GM18867 (cell line): ENCODE measurements around the gene CTLA4.
A peak's percentile ranks its signal among the peaks of the same experiment; 100 is the strongest.

Source experiments
- ATAC-seq: cut with Tn5 transposase; IDR thresholded peaks from one replicate; pipeline ENCODE4 v1.9.1; 2021; ENCODE audit warnings: mild to moderate bottlenecking, moderate library complexity; ENCODE audit not compliant: unreplicated experiment

CTLA4 gene

GRCh38 chr2:203867561-203868200 is at the start of gene CTLA4:
TSS of gene CTLA4 (plus strand) at chr2:203867771. CDS start at chr2:203867943, 172 bp downstream.
- ATAC-seq = no peak

GRCh38 chr2:203818656-203819055 is 48.9 kb upstream of the CTLA4 start:
- ATAC-seq = no peak

- ATAC-seq = no peak
Measured at GRCh38 chr2:203819434-203820133, 48.0 kb upstream of the CTLA4 start.

GRCh38 chr2:203820969-203821368 is 46.6 kb upstream of the CTLA4 start:
- peak; percentile 97 for ATAC-seq

GRCh38 chr2:203822240-203822639 is 45.3 kb upstream of the CTLA4 start:
- no peak for ATAC-seq

DNA sequence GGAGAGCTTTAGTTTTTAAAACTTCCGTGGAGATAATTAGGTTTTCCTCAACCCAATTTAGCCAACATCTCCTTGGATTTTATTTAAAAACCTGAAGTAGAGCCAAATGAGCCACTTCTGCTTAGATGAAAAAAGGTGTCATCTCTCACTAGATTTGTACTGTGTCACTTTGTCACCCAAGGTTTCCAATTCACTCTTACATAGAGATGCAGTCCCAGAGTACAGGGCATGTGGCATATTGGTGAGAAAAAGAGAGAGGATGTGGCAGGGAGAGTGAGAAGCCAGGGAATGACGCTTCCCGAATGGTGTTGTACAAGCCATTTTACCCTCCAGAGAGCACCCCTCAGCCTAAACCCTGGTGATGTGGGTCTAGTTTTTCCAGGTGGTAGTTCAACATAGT is 44.4 kb upstream of the CTLA4 start:
- ATAC-seq = no peak

- no peak for ATAC-seq
Measured at GRCh38 chr2:203824057-203824456, 43.5 kb upstream of the CTLA4 start.

DNA sequence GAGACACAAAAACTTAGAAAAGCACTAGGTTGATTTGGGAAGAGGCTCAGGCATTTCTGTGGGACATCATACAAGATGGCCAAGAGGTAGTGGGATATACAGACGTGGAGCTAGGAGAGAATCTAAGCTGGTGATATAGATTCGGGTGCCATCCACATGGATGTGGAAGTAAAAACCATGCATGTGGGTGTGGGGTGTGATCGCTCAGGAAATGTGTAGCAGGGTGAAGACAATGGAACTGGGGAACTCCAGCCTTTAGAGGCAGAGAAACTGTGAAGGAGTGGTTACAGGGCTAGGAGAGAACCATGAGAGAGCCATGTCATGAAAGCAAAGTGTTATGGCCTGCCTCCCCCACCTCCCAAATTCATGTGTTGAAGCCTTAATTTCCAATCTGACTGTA is 43.0 kb upstream of the CTLA4 start:
- ATAC-seq = no peak

DNA sequence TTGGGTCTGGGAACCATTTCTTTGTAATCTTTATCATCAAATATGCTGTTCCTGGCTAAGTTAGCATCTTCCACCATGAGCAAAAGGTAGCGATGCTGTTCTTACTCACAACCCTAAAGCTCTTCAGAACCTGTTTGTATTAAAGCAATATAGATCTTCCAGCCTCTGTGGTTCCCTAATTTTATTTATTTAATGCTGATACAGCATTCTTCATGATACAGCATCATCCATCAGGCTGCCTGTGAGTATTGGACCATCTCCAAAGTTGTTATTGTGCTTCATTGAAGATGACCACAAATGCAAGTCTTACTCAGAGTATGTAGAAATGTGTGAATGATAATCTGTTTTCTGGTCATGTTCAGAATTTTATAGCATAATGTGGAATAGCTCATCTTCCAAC is 40.9 kb upstream of the CTLA4 start:
- no peak for ATAC-seq

- ATAC-seq = no peak
Measured at GRCh38 chr2:203830304-203831055, 37.1 kb upstream of the CTLA4 start.

GRCh38 chr2:203835420-203835819 is 32.2 kb upstream of the CTLA4 start:
- ATAC-seq = no peak

GRCh38 chr2:203835892-203836800 is 31.4 kb upstream of the CTLA4 start:
- no peak for ATAC-seq

GRCh38 chr2:203840655-203841205 is 26.8 kb upstream of the CTLA4 start:
- no peak for ATAC-seq

DNA sequence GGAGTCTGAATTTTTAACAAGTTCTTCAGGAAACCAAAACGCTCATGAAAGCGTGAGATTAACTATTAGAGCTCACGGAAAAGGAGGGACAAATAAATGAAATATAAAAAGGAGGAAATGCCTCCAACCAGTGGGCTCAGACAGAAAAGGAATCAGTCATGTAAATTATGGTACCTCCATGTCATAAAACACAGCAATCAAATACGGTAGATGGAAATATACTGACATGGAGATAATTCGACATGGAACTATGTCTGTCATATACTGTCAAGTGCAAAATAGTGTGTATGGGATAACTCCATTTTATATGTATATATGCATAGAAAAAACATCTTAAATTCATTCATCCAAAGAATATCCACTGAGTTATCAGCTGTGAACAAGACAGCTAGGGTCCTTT is 25.9 kb upstream of the CTLA4 start:
- no peak for ATAC-seq

DNA sequence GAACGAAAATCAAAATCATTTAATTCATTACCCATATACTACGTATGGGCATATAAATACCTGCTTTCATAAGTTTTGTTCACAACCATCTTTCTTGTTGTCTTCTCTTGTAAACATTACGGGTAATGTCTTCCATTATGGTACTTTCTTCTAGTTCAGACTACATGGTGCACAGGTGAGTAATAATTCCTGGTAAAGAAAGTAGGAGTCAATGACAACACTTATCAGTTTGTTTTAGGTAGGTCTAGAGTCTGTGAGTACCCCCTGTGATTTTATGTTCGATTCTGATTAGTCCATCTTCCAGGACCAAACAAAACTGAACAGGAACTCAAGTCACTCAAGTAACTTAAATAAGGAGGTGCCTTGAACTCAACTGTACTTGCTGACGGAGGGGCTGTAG is 25.2 kb upstream of the CTLA4 start:
- no peak for ATAC-seq

DNA sequence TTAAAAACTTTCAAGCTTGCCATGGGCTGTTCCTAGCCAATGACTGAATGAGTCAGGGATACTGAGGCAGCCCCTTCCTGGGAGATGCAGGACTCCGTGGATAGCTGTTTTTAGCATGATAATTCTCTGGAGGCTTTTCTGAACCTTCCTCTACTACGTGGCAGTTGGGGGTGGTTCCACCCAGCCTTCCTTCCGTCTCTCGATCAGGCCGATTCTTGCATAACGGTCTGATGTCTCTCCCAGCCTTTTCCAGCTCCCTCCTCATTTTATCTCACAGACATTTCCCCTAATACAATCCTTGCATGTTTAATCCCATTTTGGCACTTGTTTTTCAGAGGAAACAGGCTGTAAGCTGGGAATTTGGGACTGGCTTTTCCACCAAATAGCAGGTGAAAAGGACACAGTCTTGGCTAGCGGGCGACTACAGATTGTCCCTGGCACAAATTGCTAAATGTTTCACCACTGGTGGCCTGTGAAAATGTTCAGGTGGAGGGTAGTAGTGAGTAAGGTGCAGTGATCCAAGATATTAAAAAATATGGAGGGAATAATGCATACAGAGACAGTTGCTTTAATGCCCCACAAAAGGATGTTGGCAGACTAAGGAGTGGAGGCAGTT is 21.0 kb upstream of the CTLA4 start:
- no peak for ATAC-seq

GRCh38 chr2:203849010-203849409 is 18.6 kb upstream of the CTLA4 start:
- no peak for ATAC-seq

DNA sequence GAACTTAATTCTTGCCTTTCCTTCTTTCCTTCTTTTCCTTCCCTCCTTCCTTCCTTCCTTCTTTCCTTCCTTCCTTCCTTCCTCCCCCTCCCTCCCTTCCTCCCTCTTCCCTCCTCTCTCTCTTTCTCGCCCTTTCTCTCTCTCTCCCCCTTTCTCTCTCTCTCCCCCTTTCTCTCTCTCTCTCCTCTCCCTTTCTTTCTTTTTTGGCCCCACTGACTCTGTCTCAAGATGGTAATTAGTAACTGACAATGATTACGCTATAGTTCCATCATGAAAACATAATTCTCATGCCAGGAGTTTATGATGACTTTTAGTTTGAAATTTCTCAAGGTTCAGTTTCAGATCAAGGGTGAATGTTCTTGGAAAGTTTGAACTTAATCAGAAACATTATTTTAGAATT is 14.8 kb upstream of the CTLA4 start:
- no peak for ATAC-seq

DNA sequence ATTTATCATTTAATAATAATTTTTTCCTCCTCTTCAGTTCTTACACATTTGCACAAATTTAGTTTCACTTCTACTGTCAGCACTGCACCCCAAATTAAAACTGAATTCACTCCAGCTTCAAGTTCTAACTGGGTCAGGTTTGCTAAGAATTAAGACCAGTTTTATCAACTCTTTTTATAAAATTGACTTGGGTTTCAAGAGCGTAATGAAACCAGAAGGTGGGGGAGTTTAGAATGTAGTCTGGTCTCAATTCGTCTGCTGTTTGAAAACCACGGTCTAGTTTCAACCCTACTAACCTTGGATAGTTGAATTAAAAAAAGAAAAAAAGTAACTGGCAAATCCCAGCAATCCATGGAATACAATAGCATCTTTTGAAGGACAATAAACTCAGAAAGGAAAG is 14.3 kb upstream of the CTLA4 start:
- no peak for ATAC-seq

DNA sequence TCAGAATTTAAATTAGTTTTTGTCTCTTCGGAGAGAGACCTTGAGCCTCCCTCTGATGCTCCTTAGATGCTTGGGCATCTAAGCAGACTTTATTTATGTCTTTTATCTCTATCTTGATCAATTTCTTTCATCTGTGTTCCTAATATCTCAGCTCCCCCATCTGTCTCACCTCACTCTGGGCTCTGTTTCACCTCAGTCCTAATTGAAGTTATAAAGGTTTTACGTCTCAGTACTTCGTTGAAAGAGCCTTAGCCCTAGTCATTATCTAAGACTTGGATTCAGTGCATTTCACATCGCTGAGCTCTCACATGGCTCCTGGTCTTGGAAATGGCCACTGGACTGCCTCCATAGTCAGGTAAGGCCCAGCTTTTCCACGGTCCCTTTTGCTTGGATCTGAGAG is 13.8 kb upstream of the CTLA4 start:
- no peak for ATAC-seq
